ENCODE data around the gene RAB11FIP3. TPM values are rescaled to one million over a fixed set of nuclear protein-coding genes. Genes with fewer than 3 reads are reported as not detected.

The RAB11FIP3 gene
- total and polyA plus RNA-seq, 2 experiments from 2014 or later: 1.2 to 27.8 TPM

DNA sequence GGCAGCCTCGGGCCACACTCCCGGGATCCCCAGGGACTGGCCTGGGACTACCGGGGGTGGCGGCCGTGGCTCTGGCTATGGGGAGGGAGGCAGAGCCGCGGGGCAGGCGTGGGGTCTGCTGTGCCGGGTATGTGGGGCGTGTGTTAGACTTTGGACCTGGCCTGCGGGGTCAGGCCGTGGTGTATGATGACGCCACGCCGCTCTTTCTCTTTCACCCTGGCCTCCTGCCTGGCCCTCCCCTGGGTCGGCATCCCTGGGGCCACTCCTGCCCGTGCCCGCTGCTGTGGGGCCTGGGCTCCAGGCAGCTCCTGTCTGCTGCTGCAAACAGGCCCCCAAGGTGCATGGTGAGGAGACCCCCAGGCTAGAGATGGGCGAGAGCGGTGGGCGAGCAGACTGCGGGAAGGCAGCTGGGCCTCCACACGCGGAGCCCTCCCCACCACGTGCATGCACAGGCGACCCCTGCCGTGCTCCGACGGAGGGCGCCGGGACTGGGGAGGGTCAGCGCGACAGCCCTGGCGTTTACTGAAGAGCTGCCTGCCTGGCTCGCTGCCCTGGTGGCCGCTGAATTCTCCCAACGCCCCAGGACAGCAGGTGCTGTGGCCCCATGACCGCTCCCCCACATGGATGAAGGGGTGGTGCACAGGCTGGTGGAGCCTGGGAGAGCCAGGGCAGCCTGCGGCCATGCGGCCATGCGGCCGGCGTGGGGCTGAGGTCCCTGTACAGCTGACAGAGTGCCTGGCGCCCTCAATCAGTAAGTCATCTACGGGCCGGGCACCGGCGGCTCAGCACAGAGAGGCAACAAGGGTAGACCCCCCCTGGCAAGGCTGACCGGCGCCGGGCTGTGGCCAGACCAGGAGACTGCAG lies 118.1 kb downstream of the RAB11FIP3 start:
- Histone ChIP-seq H3K79me2 (ENCODE audit: insufficient read depth) (peaks cover 95% of the 10 kb centered on the region), H3K36me3 (ENCODE audit: low read depth) (no peaks in the 10 kb centered on the region), H3K4me3 (no peak overlapping the region), H3K4me1 (ENCODE audit: insufficient read depth) (no peaks in the 10 kb centered on the region), H3F3A (ENCODE audit: insufficient read depth) (no peaks in the 10 kb centered on the region), H3K9ac (no peak overlapping the region), H3K27me3 (replicated peaks; ENCODE audit: insufficient read depth) (no peaks in the 10 kb centered on the region), H3K9me2 (ENCODE audit: insufficient read depth) (no peaks in the 10 kb centered on the region), H3K27ac (no peak overlapping the region), H4K20me1 (ENCODE audit: insufficient read depth) (no peaks in the 10 kb centered on the region), H2AFZ (no peak overlapping the region), H3K9me3 (ENCODE audit: low read depth) (no peaks in the 10 kb centered on the region), H3K4me2 (ENCODE audit: unreplicated experiment) (no peak overlapping the region)
- in situ Hi-C loops (cut with MboI): no loop called here
- 94 to 96% methylated on average over 40 to 50 of the region's 51 CpGs for WGBS, 2 experiments (ENCODE audit: low coverage in 1 of 2, low lambda C conversion rate in 2 of 2, missing lambda C conversion rate in 2 of 2)
- no peak for TF ChIP-seq EZH2phosphoT487 (IDR thresholded peaks at IDR 0.05; ENCODE audit: insufficient read depth, low read depth)
- TF ChIP-seq EZH2 (IDR thresholded peaks at IDR 0.05; ENCODE audit: insufficient read depth, poor library complexity, severe bottlenecking): no peak
- DNase-seq: no peak

DNA sequence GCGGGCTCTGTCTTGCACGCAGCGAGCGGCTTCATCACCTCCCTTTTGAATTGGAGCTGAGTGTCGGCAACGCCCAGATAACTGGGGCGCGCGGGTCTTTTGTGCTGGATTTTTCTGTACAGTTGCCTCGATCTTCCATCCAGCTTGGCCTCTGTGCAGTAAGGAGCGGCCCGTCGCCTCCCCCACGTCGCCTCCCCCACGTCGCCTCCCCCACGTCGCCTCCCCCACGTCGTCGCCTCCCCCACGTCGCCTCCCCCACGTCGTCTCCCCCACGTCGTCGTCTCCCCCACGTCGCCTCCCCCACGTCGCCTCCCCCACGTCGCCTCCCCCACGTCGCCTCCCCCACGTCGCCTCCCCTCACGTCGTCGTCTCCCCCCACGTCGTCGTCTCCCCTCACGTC lies 119.1 kb downstream of the RAB11FIP3 start:
- TF ChIP-seq EZH2phosphoT487 (IDR thresholded peaks at IDR 0.05; ENCODE audit: insufficient read depth, low read depth) (no peak), EZH2 (IDR thresholded peaks at IDR 0.05; ENCODE audit: insufficient read depth, poor library complexity, severe bottlenecking) (no peak)
- H3K4me2 ChIP-seq (ENCODE audit: unreplicated experiment): no peak overlapping the region
- H3K36me3 ChIP-seq (ENCODE audit: low read depth): no peaks in the 10 kb centered on the region
- no peaks in the 10 kb centered on the region for H3F3A ChIP-seq (ENCODE audit: insufficient read depth)
- no peaks in the 10 kb centered on the region for H3K9me2 ChIP-seq (ENCODE audit: insufficient read depth)
- H3K27me3 ChIP-seq (replicated peaks; ENCODE audit: insufficient read depth): no peaks in the 10 kb centered on the region
- in situ Hi-C loops (cut with MboI): no loop called here
- H2AFZ ChIP-seq: no peak overlapping the region
- DNase-seq: no peak
- no peaks in the 10 kb centered on the region for H3K4me1 ChIP-seq (ENCODE audit: insufficient read depth)
- 93 to 100% methylated on average over 5 to 46 of the region's 46 CpGs for WGBS, 2 experiments (ENCODE audit: low coverage in 1 of 2, low lambda C conversion rate in 2 of 2, missing lambda C conversion rate in 2 of 2)
- no peak overlapping the region for H3K27ac ChIP-seq
- H3K79me2 ChIP-seq (ENCODE audit: insufficient read depth): peaks cover 89% of the 10 kb centered on the region
- no peaks in the 10 kb centered on the region for H4K20me1 ChIP-seq (ENCODE audit: insufficient read depth)
- H3K9me3 ChIP-seq (ENCODE audit: low read depth): no peaks in the 10 kb centered on the region
- H3K9ac ChIP-seq: no peak overlapping the region
- H3K4me3 ChIP-seq: no peak overlapping the region

DNA sequence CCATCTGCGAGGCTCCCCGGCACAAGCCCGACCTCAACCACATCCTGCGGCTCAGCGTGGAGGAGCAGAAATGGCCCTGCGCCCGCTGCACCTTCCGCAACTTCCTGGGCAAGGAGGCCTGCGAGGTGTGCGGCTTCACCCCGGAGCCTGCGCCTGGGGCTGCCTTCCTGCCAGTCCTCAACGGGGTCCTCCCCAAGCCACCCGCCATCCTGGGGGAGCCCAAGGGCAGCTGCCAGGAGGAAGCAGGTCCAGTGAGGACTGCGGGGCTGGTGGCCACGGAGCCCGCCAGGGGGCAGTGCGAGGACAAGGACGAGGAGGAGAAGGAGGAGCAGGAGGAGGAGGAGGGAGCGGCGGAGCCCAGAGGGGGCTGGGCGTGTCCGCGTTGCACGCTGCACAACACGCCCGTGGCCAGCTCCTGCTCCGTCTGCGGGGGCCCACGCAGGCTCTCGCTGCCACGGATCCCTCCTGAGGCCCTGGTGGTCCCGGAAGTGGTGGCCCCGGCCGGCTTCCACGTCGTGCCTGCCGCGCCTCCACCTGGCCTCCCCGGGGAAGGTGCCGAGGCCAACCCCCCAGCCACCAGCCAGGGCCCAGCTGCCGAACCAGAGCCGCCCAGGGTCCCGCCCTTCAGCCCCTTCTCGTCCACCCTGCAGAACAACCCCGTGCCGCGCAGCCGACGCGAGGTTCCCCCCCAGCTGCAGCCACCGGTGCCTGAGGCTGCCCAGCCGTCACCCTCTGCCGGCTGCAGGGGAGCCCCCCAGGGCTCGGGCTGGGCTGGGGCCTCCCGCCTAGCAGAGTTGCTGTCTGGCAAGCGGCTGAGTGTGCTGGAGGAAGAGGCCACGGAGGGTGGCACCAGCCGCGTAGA lies 121.7 kb downstream of the RAB11FIP3 start:
- Histone ChIP-seq H3K9me3 (ENCODE audit: low read depth) (no peaks in the 10 kb centered on the region), H3K4me1 (ENCODE audit: insufficient read depth) (no peaks in the 10 kb centered on the region), H3K36me3 (ENCODE audit: low read depth) (no peaks in the 10 kb centered on the region), H3K27ac (no peak overlapping the region), H3K27me3 (replicated peaks; ENCODE audit: insufficient read depth) (no peaks in the 10 kb centered on the region), H3F3A (ENCODE audit: insufficient read depth) (no peaks in the 10 kb centered on the region), H3K4me2 (ENCODE audit: unreplicated experiment) (no peak overlapping the region), H4K20me1 (ENCODE audit: insufficient read depth) (no peaks in the 10 kb centered on the region), H3K4me3 (no peak overlapping the region), H3K9ac (no peak overlapping the region), H3K79me2 (ENCODE audit: insufficient read depth) (peaks cover 62% of the 10 kb centered on the region), H3K9me2 (ENCODE audit: insufficient read depth) (no peaks in the 10 kb centered on the region), H2AFZ (no peak overlapping the region)
- WGBS, 2 experiments (ENCODE audit: low coverage in 1 of 2, low lambda C conversion rate in 2 of 2, missing lambda C conversion rate in 2 of 2): 78 to 82% methylated on average over 34 to 56 of the region's 60 CpGs
- TF ChIP-seq EZH2phosphoT487 (IDR thresholded peaks at IDR 0.05; ENCODE audit: insufficient read depth, low read depth) (no peak), EZH2 (IDR thresholded peaks at IDR 0.05; ENCODE audit: insufficient read depth, poor library complexity, severe bottlenecking) (no peak)
- DNase-seq: peak; percentile 69
- in situ Hi-C loops (cut with MboI): no loop called here

DNA sequence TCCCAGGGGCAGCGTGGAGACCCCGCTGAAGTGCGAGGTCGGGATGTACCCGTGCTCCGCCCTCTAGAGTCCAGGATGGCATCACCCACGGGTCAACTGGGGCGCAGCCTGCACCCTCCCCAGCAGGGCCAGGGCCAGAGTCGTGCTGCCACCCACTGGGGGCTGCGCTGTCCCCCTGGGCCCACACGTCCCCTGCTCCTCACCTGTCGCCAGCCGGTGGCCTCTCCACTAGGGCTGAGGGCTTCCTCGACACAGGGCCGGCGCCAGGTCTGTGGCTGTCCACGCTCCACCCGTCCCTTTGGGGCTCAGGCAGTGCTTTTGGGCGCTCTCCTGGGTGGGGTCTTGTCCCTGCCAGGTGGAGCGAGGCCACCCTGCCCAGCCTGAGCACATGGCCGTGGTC lies 123.1 kb downstream of the RAB11FIP3 start:
- Histone ChIP-seq H3K4me1 (ENCODE audit: insufficient read depth) (no peaks in the 10 kb centered on the region), H4K20me1 (ENCODE audit: insufficient read depth) (no peaks in the 10 kb centered on the region), H3K9me3 (ENCODE audit: low read depth) (no peaks in the 10 kb centered on the region), H2AFZ (no peak overlapping the region), H3K9ac (no peak overlapping the region), H3K27me3 (replicated peaks; ENCODE audit: insufficient read depth) (no peaks in the 10 kb centered on the region), H3K4me2 (ENCODE audit: unreplicated experiment) (no peak overlapping the region), H3F3A (ENCODE audit: insufficient read depth) (no peaks in the 10 kb centered on the region), H3K27ac (no peak overlapping the region), H3K4me3 (no peak overlapping the region), H3K9me2 (ENCODE audit: insufficient read depth) (no peaks in the 10 kb centered on the region), H3K79me2 (ENCODE audit: insufficient read depth) (peaks cover 48% of the 10 kb centered on the region), H3K36me3 (ENCODE audit: low read depth) (no peaks in the 10 kb centered on the region)
- TF ChIP-seq EZH2 (IDR thresholded peaks at IDR 0.05; ENCODE audit: insufficient read depth, poor library complexity, severe bottlenecking) (no peak), EZH2phosphoT487 (IDR thresholded peaks at IDR 0.05; ENCODE audit: insufficient read depth, low read depth) (no peak)
- in situ Hi-C loops (cut with MboI): no loop called here
- DNase-seq: no peak
- 94 to 96% methylated on average over 20 of the region's 21 CpGs for WGBS, 2 experiments (ENCODE audit: low coverage in 1 of 2, low lambda C conversion rate in 2 of 2, missing lambda C conversion rate in 2 of 2)

Data from GM23248 (cell line).